ENCODE results near the gene TMEM120A.

The TMEM120A gene

GRCh38 chr7:75957021-75957736 is 37.2 kb downstream of the TMEM120A start:
- DNase-seq (ENCODE audit: low spot score), result no peak

GRCh38 chr7:75955331-75955955 is 39.0 kb downstream of the TMEM120A start:
- DNase-seq (ENCODE audit: low spot score), result no peak

GRCh38 chr7:75953931-75954330 is 40.5 kb downstream of the TMEM120A start:
- no peak for DNase-seq (ENCODE audit: low spot score)

GRCh38 chr7:75953431-75953830 is 41.0 kb downstream of the TMEM120A start:
- DNase-seq (ENCODE audit: low spot score), result no peak

GRCh38 chr7:75951506-75951905 is 42.9 kb downstream of the TMEM120A start:
- DNase-seq (ENCODE audit: low spot score), result no peak

- no peak for DNase-seq (ENCODE audit: low spot score)
These were observed 44.2 kb downstream of the TMEM120A start for GRCh38 chr7:75950111-75950681.

GRCh38 chr7:75948179-75948578 is 46.2 kb downstream of the TMEM120A start:
- no peak for DNase-seq (ENCODE audit: low spot score)

GRCh38 chr7:75946207-75946855 is 48.1 kb downstream of the TMEM120A start:
- no peak for DNase-seq (ENCODE audit: low spot score)

- DNase-seq (ENCODE audit: low spot score), result no peak
These were observed 48.9 kb downstream of the TMEM120A start for GRCh38 chr7:75945297-75946168.

- DNase-seq (ENCODE audit: low spot score), result no peak
These were observed 49.9 kb downstream of the TMEM120A start for GRCh38 chr7:75944507-75944906.

GRCh38 chr7:75943864-75944263 is 50.5 kb downstream of the TMEM120A start:
- no peak for DNase-seq (ENCODE audit: low spot score)

- DNase-seq (ENCODE audit: low spot score), result no peak
These were observed 55.5 kb downstream of the TMEM120A start for GRCh38 chr7:75938921-75939320.

GRCh38 chr7:75937958-75938786 is 56.2 kb downstream of the TMEM120A start:
- DNase-seq (ENCODE audit: low spot score), result no peak
